Measurements from ENCODE around the gene RSBN1.
"Not testable (repeated sequence)": the region's sequence is repeated elsewhere in the genome, so short reads cannot be mapped to it uniquely, and the experiment has no call there.

GRCh38 chr1:113717506-113717905 lies 94.8 kb downstream of the RSBN1 start:
- TF ChIP-seq EZH2 (IDR thresholded peaks at IDR 0.05; ENCODE audit: borderline replicate concordance, low read length); CTCF (IDR thresholded peaks at IDR 0.05; ENCODE audit: low read length): not testable (repeated sequence)
